HG02970 (cell line): Measurements from ENCODE around the gene KCNAB1.
"Not testable (repeated sequence)": the region's sequence is repeated elsewhere in the genome, so short reads cannot be mapped to it uniquely, and the experiment has no call there.

Source experiments
- ATAC-seq: cut with Tn5 transposase; IDR thresholded peaks from one replicate; pipeline ENCODE4 v1.9.1; 2021; ENCODE audit warnings: mild to moderate bottlenecking, moderate library complexity, moderate number of reproducible peaks; ENCODE audit not compliant: unreplicated experiment, low FRiP score

Gene KCNAB1

GRCh38 chr3:156135921-156136638 lies 15.7 kb downstream of the KCNAB1 start:
- no peak for ATAC-seq

GRCh38 chr3:156137397-156137796 lies 17.0 kb downstream of the KCNAB1 start:
- not testable (repeated sequence) for ATAC-seq

GRCh38 chr3:156140001-156140595 lies 19.7 kb downstream of the KCNAB1 start:
- ATAC-seq, result no peak

- no peak for ATAC-seq
Measured at GRCh38 chr3:156142702-156143101, 22.3 kb downstream of the KCNAB1 start.

GRCh38 chr3:156143136-156143535 lies 22.8 kb downstream of the KCNAB1 start:
- no peak for ATAC-seq

GRCh38 chr3:156144060-156144459 lies 23.7 kb downstream of the KCNAB1 start:
- ATAC-seq, result no peak

GRCh38 chr3:156145866-156146265 lies 25.5 kb downstream of the KCNAB1 start:
- ATAC-seq, result no peak

GRCh38 chr3:156148345-156148945 lies 28.1 kb downstream of the KCNAB1 start:
- ATAC-seq, result no peak

GRCh38 chr3:156148946-156149381 lies 28.6 kb downstream of the KCNAB1 start:
- no peak for ATAC-seq

GRCh38 chr3:156149876-156150275 lies 29.5 kb downstream of the KCNAB1 start:
- no peak for ATAC-seq

GRCh38 chr3:156150434-156151066 lies 30.2 kb downstream of the KCNAB1 start:
- ATAC-seq, result no peak

- no peak for ATAC-seq
Measured at GRCh38 chr3:156151824-156152428, 31.5 kb downstream of the KCNAB1 start.

GRCh38 chr3:156158656-156159295 lies 38.4 kb downstream of the KCNAB1 start:
- ATAC-seq, result no peak

- ATAC-seq, result no peak
Measured at GRCh38 chr3:156160647-156161046, 40.3 kb downstream of the KCNAB1 start.

- ATAC-seq, result no peak
Measured at GRCh38 chr3:156161172-156161571, 40.8 kb downstream of the KCNAB1 start.

GRCh38 chr3:156163848-156164247 lies 43.5 kb downstream of the KCNAB1 start:
- ATAC-seq, result no peak

GRCh38 chr3:156166808-156167207 lies 46.4 kb downstream of the KCNAB1 start:
- ATAC-seq, result no peak

- ATAC-seq, result no peak
Measured at GRCh38 chr3:156170571-156170970, 50.2 kb downstream of the KCNAB1 start.

- ATAC-seq, result no peak
Measured at GRCh38 chr3:156171281-156172267, 51.2 kb downstream of the KCNAB1 start.
